A673 (cell line): ENCODE data around the gene STAG1.

Source experiments
- EZH2 ChIP-seq: fragments of 200-600 bp; sonication (generic); IDR thresholded peaks from 2 replicates; pipeline ENCODE4 v1.6.1; 2017; ENCODE audit warnings: borderline replicate concordance, low read depth, mild to moderate bottlenecking, mixed read lengths, antibody characterized with exemption, low read length; ENCODE audit not compliant: poor library complexity, severe bottlenecking
- TF ChIP-seq, protein P1 (sequence below): fragments of 300-800, 200-600 bp; sonication (generic); conservative IDR thresholded peaks from 2 replicates; pipeline ENCODE4 v1.5.1; 2017; ENCODE audit warnings: low read depth, mild to moderate bottlenecking, antibody characterized with exemption, low read length, moderate library complexity, mixed read lengths

GRCh38 chr3:136495213-136495612 is 257.0 kb downstream of the STAG1 start:
- TF ChIP-seq, protein P1, sequence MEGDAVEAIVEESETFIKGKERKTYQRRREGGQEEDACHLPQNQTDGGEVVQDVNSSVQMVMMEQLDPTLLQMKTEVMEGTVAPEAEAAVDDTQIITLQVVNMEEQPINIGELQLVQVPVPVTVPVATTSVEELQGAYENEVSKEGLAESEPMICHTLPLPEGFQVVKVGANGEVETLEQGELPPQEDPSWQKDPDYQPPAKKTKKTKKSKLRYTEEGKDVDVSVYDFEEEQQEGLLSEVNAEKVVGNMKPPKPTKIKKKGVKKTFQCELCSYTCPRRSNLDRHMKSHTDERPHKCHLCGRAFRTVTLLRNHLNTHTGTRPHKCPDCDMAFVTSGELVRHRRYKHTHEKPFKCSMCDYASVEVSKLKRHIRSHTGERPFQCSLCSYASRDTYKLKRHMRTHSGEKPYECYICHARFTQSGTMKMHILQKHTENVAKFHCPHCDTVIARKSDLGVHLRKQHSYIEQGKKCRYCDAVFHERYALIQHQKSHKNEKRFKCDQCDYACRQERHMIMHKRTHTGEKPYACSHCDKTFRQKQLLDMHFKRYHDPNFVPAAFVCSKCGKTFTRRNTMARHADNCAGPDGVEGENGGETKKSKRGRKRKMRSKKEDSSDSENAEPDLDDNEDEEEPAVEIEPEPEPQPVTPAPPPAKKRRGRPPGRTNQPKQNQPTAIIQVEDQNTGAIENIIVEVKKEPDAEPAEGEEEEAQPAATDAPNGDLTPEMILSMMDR = no peak
- TF ChIP-seq EZH2 = no peak
